Measurements from ENCODE around the gene MYH6. TPM values are rescaled to one million over a fixed set of nuclear protein-coding genes. Genes with fewer than 3 reads are reported as not detected.

Gene MYH6
- total RNA-seq, 1 experiment from 2014 or later: not detected

DNA sequence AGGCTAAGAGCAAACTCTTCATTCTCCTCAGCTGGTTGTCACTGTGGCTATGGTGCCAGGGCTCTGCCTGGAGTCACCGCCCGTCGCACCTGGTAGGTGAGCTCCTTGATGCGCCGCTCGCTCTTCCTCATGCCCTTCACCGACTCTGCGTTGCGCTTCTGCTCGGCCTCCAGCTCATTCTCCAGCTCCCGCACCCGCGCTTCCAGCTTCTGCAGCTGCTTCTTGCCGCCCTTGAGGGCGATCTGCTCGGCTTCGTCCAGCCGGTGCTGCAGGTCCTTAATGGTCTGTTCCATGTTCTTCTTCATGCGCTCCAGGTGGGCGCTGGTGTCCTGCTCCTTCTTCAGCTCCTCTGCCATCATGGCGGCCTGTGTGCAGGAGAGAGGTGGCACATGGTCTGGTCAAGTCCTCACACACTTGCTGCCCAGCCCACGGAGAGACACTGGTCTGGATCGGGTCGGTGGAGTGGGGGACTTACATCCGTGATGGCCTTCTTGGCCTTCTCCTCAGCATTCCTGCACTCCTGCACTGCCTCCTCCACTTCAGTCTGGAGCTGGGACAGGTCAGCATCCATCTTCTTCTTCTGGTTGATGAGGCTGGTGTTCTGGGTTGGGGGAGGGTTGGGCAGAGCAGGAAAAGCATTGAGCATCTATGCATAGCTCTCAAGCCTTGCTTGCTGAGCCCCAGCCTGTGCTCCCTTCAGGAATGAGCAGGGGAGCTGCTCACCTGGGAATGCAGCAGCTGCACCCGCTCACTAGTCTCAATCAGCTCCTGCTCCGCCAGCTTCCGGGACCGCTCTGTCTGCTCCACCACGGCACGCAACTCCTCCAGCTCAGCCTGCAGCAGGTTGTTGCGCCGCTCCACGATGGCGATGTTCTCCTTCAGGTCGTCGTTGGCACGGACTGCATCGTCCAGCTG, 7.1 kb upstream of the MYH6 start:
- POLR2A ChIA-PET: no interaction called here
- H3K36me3 ChIP-seq (ENCODE audit: control insufficient read depth, insufficient read depth, low read length): no peaks in the 10 kb centered on the region
- ATAC-seq (no peak), DNase-seq (ENCODE audit: low read depth, low spot score) (no peak)
- TF ChIP-seq TCF7L2 (IDR thresholded peaks at IDR 0.05; ENCODE audit: low read depth, low read length) (no peak), POLR2AphosphoS5 (IDR thresholded peaks at IDR 0.05; ENCODE audit: low read depth, low read length) (no peak), SIN3A (IDR thresholded peaks at IDR 0.05; ENCODE audit: borderline replicate concordance, insufficient read depth, low read depth, low read length) (no peak)
- TF ChIP-seq, protein P1, sequence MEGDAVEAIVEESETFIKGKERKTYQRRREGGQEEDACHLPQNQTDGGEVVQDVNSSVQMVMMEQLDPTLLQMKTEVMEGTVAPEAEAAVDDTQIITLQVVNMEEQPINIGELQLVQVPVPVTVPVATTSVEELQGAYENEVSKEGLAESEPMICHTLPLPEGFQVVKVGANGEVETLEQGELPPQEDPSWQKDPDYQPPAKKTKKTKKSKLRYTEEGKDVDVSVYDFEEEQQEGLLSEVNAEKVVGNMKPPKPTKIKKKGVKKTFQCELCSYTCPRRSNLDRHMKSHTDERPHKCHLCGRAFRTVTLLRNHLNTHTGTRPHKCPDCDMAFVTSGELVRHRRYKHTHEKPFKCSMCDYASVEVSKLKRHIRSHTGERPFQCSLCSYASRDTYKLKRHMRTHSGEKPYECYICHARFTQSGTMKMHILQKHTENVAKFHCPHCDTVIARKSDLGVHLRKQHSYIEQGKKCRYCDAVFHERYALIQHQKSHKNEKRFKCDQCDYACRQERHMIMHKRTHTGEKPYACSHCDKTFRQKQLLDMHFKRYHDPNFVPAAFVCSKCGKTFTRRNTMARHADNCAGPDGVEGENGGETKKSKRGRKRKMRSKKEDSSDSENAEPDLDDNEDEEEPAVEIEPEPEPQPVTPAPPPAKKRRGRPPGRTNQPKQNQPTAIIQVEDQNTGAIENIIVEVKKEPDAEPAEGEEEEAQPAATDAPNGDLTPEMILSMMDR (IDR thresholded peaks at IDR 0.05): no peak
- H3K4me1 ChIP-seq (ENCODE audit: control insufficient read depth, insufficient read depth, low read length): no peaks in the 10 kb centered on the region
- H3K27me3 ChIP-seq (ENCODE audit: control insufficient read depth, insufficient read depth, low read length): no peaks in the 10 kb centered on the region
- in situ Hi-C loops (cut with HindIII; ENCODE audit: low pct_unique_long_range_greater_than_20kb, low sequenced_read_pairs): no loop called here
- H3K4me3 ChIP-seq (ENCODE audit: low read depth in 2 of 2, low read length in 2 of 2): no peak overlapping the region
- H3K27ac ChIP-seq (ENCODE audit: low read length): no peak overlapping the region
- BruUV-seq (replicated peaks): no TSS peak
- H3K9me3 ChIP-seq (ENCODE audit: control insufficient read depth, insufficient read depth, low read depth, low read length): no peaks in the 10 kb centered on the region
- intact Hi-C loops (cut with micrococcal nuclease; ENCODE audit: unreplicated experiment): no loop called here
- CTCF ChIA-PET: no interaction called here

DNA sequence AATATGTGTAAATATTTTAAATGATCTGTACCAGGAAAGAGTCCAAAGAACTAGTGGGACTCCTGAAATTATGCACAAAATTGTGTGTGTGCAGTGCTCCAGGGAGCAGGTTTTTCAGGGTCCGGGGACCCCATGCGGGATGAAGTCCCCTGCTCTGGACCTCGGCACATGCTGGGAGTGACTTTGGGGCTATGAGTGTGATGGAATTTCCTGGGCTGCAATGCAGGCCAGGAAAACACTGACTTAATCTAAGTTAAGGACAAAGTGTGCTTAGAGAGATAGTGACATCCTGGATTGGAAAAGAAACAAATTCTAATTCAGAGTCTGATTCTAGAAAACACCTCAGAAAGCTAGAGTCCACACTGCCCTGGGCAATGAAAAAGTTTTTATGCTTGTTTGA, 6.2 kb upstream of the MYH6 start:
- no peaks in the 10 kb centered on the region for H3K4me1 ChIP-seq (ENCODE audit: control insufficient read depth, insufficient read depth, low read length)
- in situ Hi-C loops (cut with HindIII; ENCODE audit: low pct_unique_long_range_greater_than_20kb, low sequenced_read_pairs): no loop called here
- BruUV-seq (replicated peaks): no TSS peak
- no peaks in the 10 kb centered on the region for H3K36me3 ChIP-seq (ENCODE audit: control insufficient read depth, insufficient read depth, low read length)
- no peaks in the 10 kb centered on the region for H3K9me3 ChIP-seq (ENCODE audit: control insufficient read depth, insufficient read depth, low read depth, low read length)
- TF ChIP-seq, protein P1 (IDR thresholded peaks at IDR 0.05): no peak
- TF ChIP-seq TCF7L2 (IDR thresholded peaks at IDR 0.05; ENCODE audit: low read depth, low read length) (no peak), POLR2AphosphoS5 (IDR thresholded peaks at IDR 0.05; ENCODE audit: low read depth, low read length) (no peak), SIN3A (IDR thresholded peaks at IDR 0.05; ENCODE audit: borderline replicate concordance, insufficient read depth, low read depth, low read length) (no peak)
- TF ChIP-seq, protein P2, sequence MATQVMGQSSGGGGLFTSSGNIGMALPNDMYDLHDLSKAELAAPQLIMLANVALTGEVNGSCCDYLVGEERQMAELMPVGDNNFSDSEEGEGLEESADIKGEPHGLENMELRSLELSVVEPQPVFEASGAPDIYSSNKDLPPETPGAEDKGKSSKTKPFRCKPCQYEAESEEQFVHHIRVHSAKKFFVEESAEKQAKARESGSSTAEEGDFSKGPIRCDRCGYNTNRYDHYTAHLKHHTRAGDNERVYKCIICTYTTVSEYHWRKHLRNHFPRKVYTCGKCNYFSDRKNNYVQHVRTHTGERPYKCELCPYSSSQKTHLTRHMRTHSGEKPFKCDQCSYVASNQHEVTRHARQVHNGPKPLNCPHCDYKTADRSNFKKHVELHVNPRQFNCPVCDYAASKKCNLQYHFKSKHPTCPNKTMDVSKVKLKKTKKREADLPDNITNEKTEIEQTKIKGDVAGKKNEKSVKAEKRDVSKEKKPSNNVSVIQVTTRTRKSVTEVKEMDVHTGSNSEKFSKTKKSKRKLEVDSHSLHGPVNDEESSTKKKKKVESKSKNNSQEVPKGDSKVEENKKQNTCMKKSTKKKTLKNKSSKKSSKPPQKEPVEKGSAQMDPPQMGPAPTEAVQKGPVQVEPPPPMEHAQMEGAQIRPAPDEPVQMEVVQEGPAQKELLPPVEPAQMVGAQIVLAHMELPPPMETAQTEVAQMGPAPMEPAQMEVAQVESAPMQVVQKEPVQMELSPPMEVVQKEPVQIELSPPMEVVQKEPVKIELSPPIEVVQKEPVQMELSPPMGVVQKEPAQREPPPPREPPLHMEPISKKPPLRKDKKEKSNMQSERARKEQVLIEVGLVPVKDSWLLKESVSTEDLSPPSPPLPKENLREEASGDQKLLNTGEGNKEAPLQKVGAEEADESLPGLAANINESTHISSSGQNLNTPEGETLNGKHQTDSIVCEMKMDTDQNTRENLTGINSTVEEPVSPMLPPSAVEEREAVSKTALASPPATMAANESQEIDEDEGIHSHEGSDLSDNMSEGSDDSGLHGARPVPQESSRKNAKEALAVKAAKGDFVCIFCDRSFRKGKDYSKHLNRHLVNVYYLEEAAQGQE (IDR thresholded peaks at IDR 0.05; ENCODE audit: insufficient read depth in 1 of 2, low read depth in 2 of 2, low read length in 1 of 2): no peak
- DNase-seq (ENCODE audit: low read depth, low spot score) (no peak), ATAC-seq (no peak)
- H3K27ac ChIP-seq (ENCODE audit: low read length): no peak overlapping the region
- intact Hi-C loops (cut with micrococcal nuclease; ENCODE audit: unreplicated experiment): no loop called here
- H3K27me3 ChIP-seq (ENCODE audit: control insufficient read depth, insufficient read depth, low read length): no peaks in the 10 kb centered on the region
- POLR2A ChIA-PET: no interaction called here
- CTCF ChIA-PET: no interaction called here
- no peak overlapping the region for H3K4me3 ChIP-seq (ENCODE audit: low read depth in 2 of 2, low read length in 2 of 2)
